Measurements from ENCODE around the gene GNG13.

GRCh38 chr16:764184-764750, 36.3 kb downstream of the GNG13 start:
- TF ChIP-seq CTCF (IDR thresholded peaks at IDR 0.05) (no peak), POLR2A (IDR thresholded peaks at IDR 0.05) (no peak)

Measured in suprapubic skin (tissue), 3 donors.